IPS-20b (cell line): Measurements from ENCODE around the gene CYP27C1.
"Not testable (repeated sequence)": the region's sequence is repeated elsewhere in the genome, so short reads cannot be mapped to it uniquely, and the experiment has no call there.

Experiments
- H3K27ac ChIP-seq: one replicate; pipeline ENCODE4 v1.5.1; 2013; ENCODE audit warnings: low read length
- H3K27me3 ChIP-seq: 2 replicates; pipeline ENCODE4 v1.6.1; 2013; ENCODE audit warnings: mild to moderate bottlenecking, low read length, inconsistent platforms; ENCODE audit not compliant: insufficient read depth
- H3K36me3 ChIP-seq: 2 replicates; pipeline ENCODE4 v1.6.1; 2013; ENCODE audit warnings: low read depth, mild to moderate bottlenecking, inconsistent platforms, low read length, moderate library complexity; ENCODE audit not compliant: insufficient read depth
- H3K4me1 ChIP-seq: 2 replicates; pipeline ENCODE4 v1.6.1; 2013; ENCODE audit warnings: mild to moderate bottlenecking, control low read depth, inconsistent platforms, low read length, moderate library complexity; ENCODE audit not compliant: insufficient read depth
- H3K4me3 ChIP-seq: 2 replicates; pipeline ENCODE4 v1.5.1; 2013; ENCODE audit warnings: mild to moderate bottlenecking, low read length, inconsistent platforms
- H3K9ac ChIP-seq: 2 replicates; pipeline ENCODE4 v1.6.1; 2013; ENCODE audit warnings: low read depth, mild to moderate bottlenecking, inconsistent platforms, low read length, moderate library complexity
- H3K9me3 ChIP-seq: 2 replicates; pipeline ENCODE4 v1.6.1; 2013; ENCODE audit warnings: mild to moderate bottlenecking, low read depth, low read length, inconsistent platforms; ENCODE audit not compliant: insufficient read depth

Gene CYP27C1

DNA sequence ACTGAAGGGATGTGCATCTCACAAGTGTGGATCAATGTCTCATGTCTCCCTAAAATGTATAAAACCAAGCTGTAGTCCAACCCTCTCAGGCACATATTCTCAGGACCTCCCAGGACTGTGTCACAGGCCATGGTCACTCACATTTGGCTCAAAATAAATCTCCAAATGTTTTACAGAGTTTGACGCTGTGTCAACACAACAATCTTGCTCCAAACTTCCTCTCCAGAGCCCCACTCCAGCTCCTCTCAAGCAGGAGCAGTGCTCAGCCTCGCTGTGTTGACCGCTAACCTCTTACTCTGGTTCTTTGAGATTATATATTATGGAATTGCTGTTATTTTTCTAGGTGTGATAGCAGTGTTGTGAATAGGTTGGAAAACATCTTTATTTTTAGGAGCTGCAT is 56.2 kb downstream of the CYP27C1 start:
- no peak overlapping the region for H3K4me3 ChIP-seq
- H3K9me3 ChIP-seq: no peaks in the 10 kb centered on the region
- no peak overlapping the region for H3K27ac ChIP-seq
- H3K9ac ChIP-seq: no peak overlapping the region
- H3K27me3 ChIP-seq: no peaks in the 10 kb centered on the region
- no peaks in the 10 kb centered on the region for H3K4me1 ChIP-seq
- no peaks in the 10 kb centered on the region for H3K36me3 ChIP-seq

DNA sequence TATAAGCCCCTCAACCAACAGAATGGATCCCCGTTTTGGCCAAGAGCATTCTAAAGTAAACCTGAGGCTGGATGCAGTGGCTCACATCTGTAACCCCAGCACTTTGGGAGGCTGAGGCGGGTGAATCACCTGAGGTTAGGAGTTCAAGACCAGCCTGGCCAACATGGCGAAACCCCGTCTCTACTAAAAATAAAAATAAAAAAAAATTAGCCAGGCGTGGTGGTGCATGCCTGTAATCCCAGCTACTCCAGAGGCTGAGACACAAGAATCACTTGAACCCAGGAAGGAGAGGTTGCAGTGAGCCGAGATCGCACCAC is 57.1 kb downstream of the CYP27C1 start:
- not testable (repeated sequence) for H3K27ac ChIP-seq, H3K4me3 ChIP-seq, H3K4me1 ChIP-seq, H3K9ac ChIP-seq, H3K36me3 ChIP-seq, H3K27me3 ChIP-seq, H3K9me3 ChIP-seq

DNA sequence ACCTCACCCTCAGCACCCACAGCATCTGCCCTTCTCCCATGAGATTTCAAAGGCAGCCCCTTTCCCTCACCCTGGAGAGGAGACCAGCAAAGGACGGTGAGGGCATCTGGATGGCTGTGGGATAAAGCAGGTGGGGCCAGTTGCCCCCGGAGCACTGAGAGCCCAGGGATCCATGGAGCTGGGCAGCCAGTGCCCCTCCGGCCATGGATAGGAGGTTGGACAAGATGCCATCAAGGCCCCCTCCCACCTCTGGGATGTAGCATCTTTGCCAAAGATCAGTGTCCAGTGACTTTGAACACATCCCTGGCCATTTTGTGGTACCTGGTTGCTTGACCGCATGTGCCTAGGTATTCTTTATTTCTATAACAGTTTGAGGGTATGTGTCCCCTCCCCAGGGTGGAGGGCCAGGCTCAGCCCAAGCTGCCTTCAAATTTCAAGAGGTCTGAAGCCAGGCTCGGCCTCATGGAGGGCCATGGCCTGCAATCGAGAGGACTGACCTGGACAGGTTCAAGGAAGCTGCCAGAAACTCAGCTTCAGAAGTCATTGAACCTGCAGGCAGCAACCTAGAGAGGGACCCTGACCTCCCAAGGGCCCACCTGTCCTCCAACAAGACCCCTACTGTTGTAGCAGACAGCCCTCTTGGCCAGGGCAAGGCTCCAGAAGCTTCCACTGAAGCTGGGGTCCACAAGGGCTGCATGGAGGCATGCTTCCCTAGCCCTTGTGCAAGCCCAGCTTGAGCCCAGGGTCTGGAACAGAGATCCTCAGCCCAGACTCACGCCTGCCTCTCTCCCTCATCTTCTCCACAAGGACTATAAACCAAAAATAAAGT is 57.6 kb downstream of the CYP27C1 start:
- no peaks in the 10 kb centered on the region for H3K27me3 ChIP-seq
- peaks cover 2% of the 10 kb centered on the region; the same call in 1 of the 2 replicates for H3K4me1 ChIP-seq
- H3K9ac ChIP-seq: no peak overlapping the region
- H3K9me3 ChIP-seq: no peaks in the 10 kb centered on the region
- H3K4me3 ChIP-seq: no peak overlapping the region
- no peaks in the 10 kb centered on the region for H3K36me3 ChIP-seq
- H3K27ac ChIP-seq: no peak overlapping the region

DNA sequence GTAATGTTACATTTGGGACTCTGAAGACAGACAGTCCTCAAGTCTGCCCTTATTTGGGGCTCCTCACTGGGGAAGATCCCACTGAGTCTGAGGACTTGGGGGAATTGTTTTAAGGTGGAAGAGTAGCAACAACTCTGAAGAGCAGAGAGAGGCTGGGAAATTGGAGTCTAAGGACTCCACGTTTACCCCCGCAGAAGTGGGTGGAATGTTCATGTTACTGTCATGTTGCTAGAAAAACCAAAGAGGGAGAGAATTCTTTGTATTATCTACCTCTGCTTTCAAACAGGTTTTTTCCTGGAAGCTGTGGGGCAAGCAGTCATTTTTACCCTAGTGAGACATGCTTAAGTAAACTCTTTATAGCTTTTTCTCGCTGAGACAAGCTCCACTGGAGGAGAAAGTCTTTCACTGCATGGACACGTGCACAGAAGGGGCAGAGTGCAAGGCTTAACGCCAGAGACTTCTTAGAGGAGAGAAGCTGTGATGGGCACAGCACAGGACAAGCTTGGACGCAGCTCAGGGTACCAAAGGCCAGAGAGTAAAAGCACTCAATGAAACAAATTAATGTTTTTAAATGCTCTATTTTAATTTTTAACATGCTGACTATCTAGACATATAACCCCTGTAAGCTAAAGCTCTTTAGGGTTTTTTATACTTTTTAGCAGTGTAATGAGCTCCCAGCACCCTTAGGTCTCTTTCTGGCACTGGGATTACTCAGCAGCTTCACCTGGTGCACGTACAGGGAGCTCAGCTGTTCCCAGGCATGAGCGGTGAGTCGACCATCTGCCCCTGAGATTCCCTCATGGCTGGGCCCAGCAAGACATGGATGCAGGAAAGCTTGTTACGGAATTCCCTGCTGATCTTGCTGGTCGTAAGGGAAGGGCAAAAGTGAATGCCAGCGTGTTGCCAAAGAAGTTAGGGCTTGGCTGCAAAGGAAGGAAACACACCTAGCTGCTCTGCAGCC is 58.6 kb downstream of the CYP27C1 start:
- Histone ChIP-seq H3K27ac (no peak overlapping the region), H3K36me3 (no peaks in the 10 kb centered on the region), H3K9me3 (peaks cover 3% of the 10 kb centered on the region; the same call in 1 of the 2 replicates), H3K9ac (no peak overlapping the region), H3K4me3 (no peak overlapping the region), H3K4me1 (peaks cover 2% of the 10 kb centered on the region; the same call in 1 of the 2 replicates), H3K27me3 (no peaks in the 10 kb centered on the region)

DNA sequence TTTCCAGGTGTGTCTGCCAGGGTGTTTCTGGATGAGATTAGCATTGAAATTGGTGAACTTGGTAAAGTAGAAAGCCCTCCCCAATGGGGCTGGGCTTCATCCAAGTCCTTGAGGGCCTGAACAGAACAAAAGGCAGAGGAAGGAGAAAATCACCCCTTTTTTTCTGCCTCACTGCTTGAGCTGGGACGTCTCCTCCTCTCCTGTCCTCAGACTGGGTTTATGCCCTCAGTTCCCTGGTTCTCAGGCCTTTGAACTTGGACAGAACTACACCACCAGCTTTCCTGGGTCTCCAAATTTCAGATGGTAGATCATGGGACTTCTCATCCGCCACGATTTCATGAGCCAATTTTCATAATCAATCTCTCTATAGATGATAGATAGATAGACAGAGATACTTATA is 59.4 kb downstream of the CYP27C1 start:
- H3K27ac ChIP-seq: no peak overlapping the region
- no peaks in the 10 kb centered on the region for H3K36me3 ChIP-seq
- peaks cover 2% of the 10 kb centered on the region; the same call in 1 of the 2 replicates for H3K4me1 ChIP-seq
- H3K27me3 ChIP-seq: no peaks in the 10 kb centered on the region
- peaks cover 5% of the 10 kb centered on the region; the same call in 1 of the 2 replicates for H3K9me3 ChIP-seq
- H3K9ac ChIP-seq: no peak overlapping the region
- H3K4me3 ChIP-seq: no peak overlapping the region

DNA sequence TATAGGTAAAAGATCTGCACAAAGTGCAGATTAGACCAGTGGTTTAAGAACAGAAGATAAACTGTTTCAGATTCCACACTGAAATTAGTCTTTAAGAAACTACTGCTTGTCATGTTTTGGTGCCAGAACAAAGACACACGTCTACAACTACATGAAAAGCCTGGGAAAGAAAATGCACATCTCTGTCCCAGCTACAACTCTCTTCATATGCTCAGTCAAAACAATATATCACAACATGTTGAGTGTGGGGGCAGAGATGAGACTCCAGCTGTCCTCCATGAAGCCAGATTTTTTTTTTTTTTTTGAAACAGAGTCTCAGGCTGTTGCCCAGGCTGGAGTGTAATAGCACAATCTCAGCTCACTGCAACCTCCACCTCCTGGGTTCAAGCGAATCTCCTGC is 60.6 kb downstream of the CYP27C1 start:
- no peak overlapping the region for H3K4me3 ChIP-seq
- peaks cover 5% of the 10 kb centered on the region; the same call in 1 of the 2 replicates for H3K9me3 ChIP-seq
- H3K27ac ChIP-seq: no peak overlapping the region
- H3K9ac ChIP-seq: no peak overlapping the region
- H3K4me1 ChIP-seq: peaks cover 2% of the 10 kb centered on the region; the same call in 1 of the 2 replicates
- no peaks in the 10 kb centered on the region for H3K27me3 ChIP-seq
- H3K36me3 ChIP-seq: no peaks in the 10 kb centered on the region

DNA sequence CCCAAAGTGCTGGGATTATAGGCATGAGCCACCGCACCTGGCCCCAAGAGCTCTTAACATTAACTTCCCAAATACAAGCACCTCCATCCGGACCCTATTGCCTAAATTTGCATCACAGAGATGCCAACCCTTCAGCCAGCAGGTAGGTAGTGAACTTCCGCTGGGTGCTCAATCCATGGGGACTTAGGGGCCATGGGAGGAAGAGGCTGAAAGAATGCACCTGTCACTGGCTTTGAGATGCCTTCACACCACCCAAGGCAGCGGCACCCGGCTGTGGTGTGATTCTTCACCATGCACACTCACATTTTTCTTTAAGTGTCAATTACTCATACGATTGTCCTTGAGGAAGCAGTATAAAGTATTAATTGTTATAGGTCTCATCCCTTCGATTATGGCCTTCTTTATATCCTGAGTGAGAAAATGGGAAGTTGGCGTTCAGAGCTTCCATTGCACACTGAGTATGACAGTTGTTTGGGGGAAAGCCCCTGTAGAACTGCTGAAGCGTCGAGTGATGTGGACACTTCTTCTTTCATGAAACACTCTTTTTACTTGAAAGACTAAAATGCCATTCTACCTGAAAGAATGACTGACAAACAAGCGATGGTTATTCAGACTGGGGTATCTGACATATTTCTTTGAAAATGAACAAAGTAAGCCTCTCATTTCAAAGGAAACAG is 61.3 kb downstream of the CYP27C1 start:
- no peaks in the 10 kb centered on the region for H3K36me3 ChIP-seq
- no peaks in the 10 kb centered on the region for H3K27me3 ChIP-seq
- H3K9me3 ChIP-seq: peaks cover 5% of the 10 kb centered on the region; the same call in 1 of the 2 replicates
- no peak overlapping the region for H3K4me3 ChIP-seq
- H3K4me1 ChIP-seq: peaks cover 2% of the 10 kb centered on the region; the same call in 1 of the 2 replicates
- H3K9ac ChIP-seq: no peak overlapping the region
- no peak overlapping the region for H3K27ac ChIP-seq

DNA sequence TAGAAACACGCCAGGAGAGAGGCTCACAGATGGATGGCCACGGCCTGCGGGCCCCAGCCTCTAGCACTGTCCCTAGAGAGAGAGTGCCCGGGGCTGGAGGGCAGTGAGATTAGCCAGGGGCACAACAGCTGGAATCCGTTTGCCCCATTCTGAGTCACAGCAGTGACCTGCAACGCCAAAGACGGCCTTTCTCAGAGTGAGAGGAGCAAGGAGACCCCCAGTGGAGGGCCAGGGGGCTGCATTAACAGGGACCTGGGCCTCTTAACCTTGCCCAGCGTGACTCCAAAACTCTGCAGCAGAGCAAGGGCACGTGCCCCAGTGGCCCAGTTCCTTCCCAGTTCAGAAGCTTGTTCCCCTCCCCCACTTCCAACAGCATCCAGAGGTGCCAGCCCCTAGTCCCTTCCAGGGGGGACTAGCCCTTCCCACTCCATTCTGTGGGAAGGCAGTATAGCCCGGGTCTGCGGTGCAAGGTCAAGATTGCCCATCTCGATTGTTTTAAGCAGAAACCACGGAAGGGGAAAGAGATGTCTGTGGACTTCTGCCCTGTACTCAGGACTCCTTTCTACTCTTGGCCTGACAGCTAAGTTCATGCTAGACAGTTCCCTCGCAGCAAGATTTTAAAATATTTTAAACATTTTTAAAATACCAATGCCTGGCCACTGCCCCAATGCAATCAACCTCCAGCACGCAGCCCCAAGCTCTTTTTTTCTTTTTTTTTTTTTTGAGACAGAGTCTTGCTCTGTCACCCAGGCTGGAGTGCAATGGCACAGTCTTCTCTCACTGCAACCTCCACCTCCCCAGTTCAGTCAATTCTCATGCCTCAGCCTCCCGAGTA is 62.2 kb downstream of the CYP27C1 start:
- Histone ChIP-seq H3K36me3 (no peaks in the 10 kb centered on the region), H3K4me3 (no peak overlapping the region)

DNA sequence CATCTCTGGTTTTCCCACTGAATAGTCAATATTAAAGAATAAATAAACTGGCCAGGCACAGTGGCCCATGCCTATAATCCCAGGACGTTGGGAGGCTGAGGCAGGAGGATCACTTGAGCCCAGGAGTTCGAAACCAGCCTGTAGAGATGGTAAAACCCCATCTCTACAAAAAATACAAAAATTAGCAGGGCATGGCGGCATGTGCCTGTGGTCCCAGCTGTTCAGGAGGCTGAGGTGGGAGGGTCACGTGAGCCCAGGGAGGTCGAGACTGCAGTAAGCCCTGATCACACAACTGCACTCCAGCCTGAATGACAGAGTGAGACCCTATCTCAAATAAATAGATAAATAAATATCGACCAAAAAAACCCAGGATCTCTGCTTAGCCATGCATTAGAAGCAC is 63.0 kb downstream of the CYP27C1 start:
- no peak overlapping the region for H3K27ac ChIP-seq
- H3K4me1 ChIP-seq: peaks cover 2% of the 10 kb centered on the region; the same call in 1 of the 2 replicates
- no peaks in the 10 kb centered on the region for H3K27me3 ChIP-seq
- H3K9ac ChIP-seq: no peak overlapping the region
- H3K4me3 ChIP-seq: no peak overlapping the region
- peaks cover 5% of the 10 kb centered on the region; the same call in 1 of the 2 replicates for H3K9me3 ChIP-seq
- H3K36me3 ChIP-seq: no peaks in the 10 kb centered on the region

More for the DNA sequence above, 62.2 kb downstream of the CYP27C1 start:
- Histone ChIP-seq H3K27ac (no peak overlapping the region), H3K4me1 (peaks cover 2% of the 10 kb centered on the region; the same call in 1 of the 2 replicates), H3K9ac (no peak overlapping the region), H3K27me3 (no peaks in the 10 kb centered on the region), H3K9me3 (peaks cover 5% of the 10 kb centered on the region; the same call in 1 of the 2 replicates)

DNA sequence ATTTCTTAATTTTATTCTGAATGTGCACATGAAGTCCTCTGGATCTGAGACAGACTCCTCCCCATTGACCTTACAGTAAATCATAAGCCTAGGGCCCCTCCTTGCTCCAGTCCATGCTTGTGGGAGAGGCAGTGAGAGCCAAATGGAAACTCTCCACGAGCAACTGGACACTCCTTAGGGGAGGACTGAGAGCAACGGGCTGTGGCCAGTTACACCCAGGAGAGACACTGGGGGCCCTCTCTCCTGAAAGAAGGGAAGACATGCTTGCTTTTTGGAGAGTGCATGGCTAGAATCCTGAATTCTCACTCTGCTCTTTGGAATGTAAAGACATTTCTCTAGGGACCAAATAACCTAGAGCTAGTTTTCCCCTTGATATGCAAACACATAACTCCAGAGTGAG is 64.2 kb downstream of the CYP27C1 start:
- H3K27me3 ChIP-seq: no peaks in the 10 kb centered on the region
- peaks cover 2% of the 10 kb centered on the region; the same call in 1 of the 2 replicates for H3K4me1 ChIP-seq
- H3K9ac ChIP-seq: no peak overlapping the region
- no peaks in the 10 kb centered on the region for H3K36me3 ChIP-seq
- peaks cover 8% of the 10 kb centered on the region; the same call in 1 of the 2 replicates for H3K9me3 ChIP-seq
- H3K4me3 ChIP-seq: no peak overlapping the region
- no peak overlapping the region for H3K27ac ChIP-seq
